IMR-90 (cell line): ENCODE results near the gene NOL6.

Source experiments
- CEBPB ChIP-seq: IDR thresholded peaks from 2 replicates; pipeline ENCODE4 v1.6.1; 2012; ENCODE audit warnings: low read depth, low read length, improper control_type of control experiment
- CHD1 ChIP-seq: IDR thresholded peaks from 2 replicates; pipeline ENCODE4 v1.6.1; 2012; ENCODE audit warnings: low read depth, low read length, improper control_type of control experiment
- CTCF ChIP-seq: conservative IDR thresholded peaks from 2 replicates; pipeline ENCODE4 v1.5.1; 2012; ENCODE audit warnings: mild to moderate bottlenecking, low read depth, low read length, improper control_type of control experiment
- MXI1 ChIP-seq: IDR thresholded peaks from 2 replicates; pipeline ENCODE4 v1.6.1; 2012; ENCODE audit warnings: low read depth, mild to moderate bottlenecking, low read length, moderate library complexity, borderline replicate concordance
- NFE2L2 ChIP-seq: fragments of 150-350 bp; IDR thresholded peaks from 2 replicates; pipeline ENCODE4 v1.6.1; 2016; ENCODE audit warnings: low read depth, mild to moderate bottlenecking, low read length
- POLR2A ChIP-seq: IDR thresholded peaks from 2 replicates; pipeline ENCODE4 v1.6.1; 2012; ENCODE audit warnings: mild to moderate bottlenecking, low read depth, low read length
- RAD21 ChIP-seq: IDR thresholded peaks from 2 replicates; pipeline ENCODE4 v1.6.1; 2012; ENCODE audit warnings: low read length, improper control_type of control experiment
- RFX5 ChIP-seq: IDR thresholded peaks from 2 replicates; pipeline ENCODE4 v1.8.0; 2012; ENCODE audit warnings: low read depth, mild to moderate bottlenecking, low read length, moderate library complexity
- TF ChIP-seq, protein P1 (sequence below): fragments of 150-350 bp; IDR thresholded peaks from 2 replicates; pipeline ENCODE4 v1.6.1; 2017; ENCODE audit warnings: mild to moderate bottlenecking, antibody characterized with exemption, low read length, low read depth

DNA sequence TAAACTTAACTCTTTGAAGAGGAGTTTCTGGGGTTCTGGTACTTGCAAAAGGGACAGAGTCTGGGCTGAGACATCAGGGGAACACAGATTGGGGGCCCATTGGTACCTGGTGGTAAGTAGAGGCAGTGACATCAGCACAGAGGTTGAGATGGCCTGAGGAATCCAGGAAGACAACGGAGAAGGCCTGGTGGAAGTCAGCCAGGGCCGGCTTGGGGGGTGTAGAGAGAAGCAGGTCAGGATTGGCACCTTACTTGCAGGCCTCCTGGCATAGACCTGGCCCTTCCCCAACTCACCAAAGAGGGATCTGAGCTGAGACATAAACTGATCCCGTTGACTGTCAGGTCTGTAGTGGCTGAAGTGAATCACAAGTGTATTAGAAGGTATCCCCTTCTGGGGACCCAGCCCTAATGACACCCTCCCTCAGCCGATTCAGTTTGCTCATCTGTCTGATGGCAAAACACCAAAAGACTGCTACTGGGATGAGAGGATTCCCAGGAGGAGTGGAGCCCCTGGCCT is 5.5 kb downstream of the NOL6 start:
- TF ChIP-seq RFX5 (no peak), CEBPB (no peak), CTCF (no peak), MXI1 (no peak), CHD1 (no peak), POLR2A (no peak), RAD21 (no peak), NFE2L2 (no peak)
- TF ChIP-seq, protein P1, sequence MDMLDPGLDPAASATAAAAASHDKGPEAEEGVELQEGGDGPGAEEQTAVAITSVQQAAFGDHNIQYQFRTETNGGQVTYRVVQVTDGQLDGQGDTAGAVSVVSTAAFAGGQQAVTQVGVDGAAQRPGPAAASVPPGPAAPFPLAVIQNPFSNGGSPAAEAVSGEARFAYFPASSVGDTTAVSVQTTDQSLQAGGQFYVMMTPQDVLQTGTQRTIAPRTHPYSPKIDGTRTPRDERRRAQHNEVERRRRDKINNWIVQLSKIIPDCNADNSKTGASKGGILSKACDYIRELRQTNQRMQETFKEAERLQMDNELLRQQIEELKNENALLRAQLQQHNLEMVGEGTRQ = no peak
